ENCODE measurements around the gene ITPRID2.

The ITPRID2 gene

GRCh38 chr2:181861379-181861778 lies 30.2 kb upstream of the ITPRID2 start:
- Histone ChIP-seq H3K4me3 (ENCODE audit: low read depth, low read length) (no peak overlapping the region), H3K4me1 (no peaks in the 10 kb centered on the region), H3K27me3 (ENCODE audit: control insufficient read depth, insufficient read depth, low read length) (no peaks in the 10 kb centered on the region), H3K9me3 (ENCODE audit: control insufficient read depth, low read length) (no peaks in the 10 kb centered on the region), H3K4me2 (ENCODE audit: low read length) (no peak overlapping the region), H2AFZ (no peak overlapping the region), H3K9ac (no peak overlapping the region), H3K36me3 (ENCODE audit: control insufficient read depth, insufficient read depth, low read length) (no peaks in the 10 kb centered on the region), H3K79me2 (no peaks in the 10 kb centered on the region), H3K27ac (no peak overlapping the region)
- TF ChIP-seq CTCF (IDR thresholded peaks at IDR 0.05) = no peak

- Histone ChIP-seq H3K27ac (no peak overlapping the region), H3K79me2 (no peaks in the 10 kb centered on the region), H3K4me1 (no peaks in the 10 kb centered on the region), H2AFZ (no peak overlapping the region), H3K4me2 (ENCODE audit: low read length) (no peak overlapping the region), H3K9me3 (ENCODE audit: control insufficient read depth, low read length) (no peaks in the 10 kb centered on the region), H3K9ac (no peak overlapping the region), H3K4me3 (ENCODE audit: low read depth, low read length) (no peak overlapping the region), H3K27me3 (ENCODE audit: control insufficient read depth, insufficient read depth, low read length) (no peaks in the 10 kb centered on the region), H3K36me3 (ENCODE audit: control insufficient read depth, insufficient read depth, low read length) (no peaks in the 10 kb centered on the region)
- no peak for TF ChIP-seq CTCF (IDR thresholded peaks at IDR 0.05)
Observed at GRCh38 chr2:181862583-181863281, 28.8 kb upstream of the ITPRID2 start.

- no peaks in the 10 kb centered on the region for H3K27me3 ChIP-seq (ENCODE audit: control insufficient read depth, insufficient read depth, low read length)
- H3K9ac ChIP-seq = no peak overlapping the region
- no peak overlapping the region for H3K4me3 ChIP-seq (ENCODE audit: low read depth, low read length)
- H3K4me2 ChIP-seq (ENCODE audit: low read length) = no peak overlapping the region
- H2AFZ ChIP-seq = no peak overlapping the region
- H3K27ac ChIP-seq = no peak overlapping the region
- no peak for TF ChIP-seq CTCF (IDR thresholded peaks at IDR 0.05)
- H3K9me3 ChIP-seq (ENCODE audit: control insufficient read depth, low read length) = no peaks in the 10 kb centered on the region
- H3K36me3 ChIP-seq (ENCODE audit: control insufficient read depth, insufficient read depth, low read length) = no peaks in the 10 kb centered on the region
- peaks cover 6% of the 10 kb centered on the region for H3K4me1 ChIP-seq
- H3K79me2 ChIP-seq = no peaks in the 10 kb centered on the region
Observed at GRCh38 chr2:181872178-181872577, 19.4 kb upstream of the ITPRID2 start.

GRCh38 chr2:181876614-181877063 lies 14.9 kb upstream of the ITPRID2 start:
- Histone ChIP-seq H3K36me3 (ENCODE audit: control insufficient read depth, insufficient read depth, low read length) (no peaks in the 10 kb centered on the region), H3K27ac (no peak overlapping the region), H3K9ac (no peak overlapping the region), H3K4me2 (ENCODE audit: low read length) (no peak overlapping the region), H3K27me3 (ENCODE audit: control insufficient read depth, insufficient read depth, low read length) (no peaks in the 10 kb centered on the region), H2AFZ (peak overlapping the region; percentile 34), H3K4me3 (ENCODE audit: low read depth, low read length) (no peak overlapping the region), H3K79me2 (no peaks in the 10 kb centered on the region), H3K4me1 (peaks cover 11% of the 10 kb centered on the region), H3K9me3 (ENCODE audit: control insufficient read depth, low read length) (no peaks in the 10 kb centered on the region)
- TF ChIP-seq CTCF (IDR thresholded peaks at IDR 0.05) = no peak

- Histone ChIP-seq H3K79me2 (no peaks in the 10 kb centered on the region), H3K36me3 (ENCODE audit: control insufficient read depth, insufficient read depth, low read length) (no peaks in the 10 kb centered on the region), H3K27ac (no peak overlapping the region), H3K4me2 (ENCODE audit: low read length) (no peak overlapping the region), H3K4me1 (peaks cover 11% of the 10 kb centered on the region), H3K9ac (no peak overlapping the region), H3K9me3 (ENCODE audit: control insufficient read depth, low read length) (no peaks in the 10 kb centered on the region), H3K4me3 (ENCODE audit: low read depth, low read length) (no peak overlapping the region), H3K27me3 (ENCODE audit: control insufficient read depth, insufficient read depth, low read length) (no peaks in the 10 kb centered on the region), H2AFZ (peak overlapping the region; percentile 34)
- no peak for TF ChIP-seq CTCF (IDR thresholded peaks at IDR 0.05)
Observed at GRCh38 chr2:181877181-181877664, 14.3 kb upstream of the ITPRID2 start.
